HG03575 (cell line): ENCODE data around the gene EIF3F.

Experiments
- ATAC-seq: cut with Tn5 transposase; IDR thresholded peaks from one replicate; pipeline ENCODE4 v1.9.1; 2021; ENCODE audit not compliant: unreplicated experiment, insufficient number of reproducible peaks, low FRiP score; ENCODE audit errors: extremely low read depth

The EIF3F gene

GRCh38 chr11:7986768-7987559, at the start of gene EIF3F:
EIF3F (plus strand) TSS chr11:7987337; CDS start chr11:7987353, 16 bp downstream.
- ATAC-seq, result peak; percentile 89

- ATAC-seq, result no peak
Measured at GRCh38 chr11:7941146-7941545, 46.0 kb upstream of the EIF3F start.

- ATAC-seq, result no peak
Measured at GRCh38 chr11:7941608-7942007, 45.5 kb upstream of the EIF3F start, which contains the start of gene OR10A3. OR10A3 (minus strand) TSS chr11:7941708; CDS start chr11:7939520, 2,188 bp downstream.

GRCh38 chr11:7944123-7944522, 43.0 kb upstream of the EIF3F start:
- no peak for ATAC-seq

- no peak for ATAC-seq
Measured at GRCh38 chr11:7949934-7950333, 37.2 kb upstream of the EIF3F start.

- no peak for ATAC-seq
Measured at GRCh38 chr11:7955191-7955590, 31.9 kb upstream of the EIF3F start.

- no peak for ATAC-seq
Measured at GRCh38 chr11:7964261-7964660, 22.9 kb upstream of the EIF3F start.

GRCh38 chr11:7964873-7965272, 22.3 kb upstream of the EIF3F start:
- no peak for ATAC-seq

GRCh38 chr11:7965386-7965785, 21.8 kb upstream of the EIF3F start, which contains the start of gene NLRP10:
NLRP10 (minus strand) TSS chr11:7965447; CDS start chr11:7963495, 1,952 bp downstream.
- no peak for ATAC-seq

- ATAC-seq, result no peak
Measured at GRCh38 chr11:7967097-7967496, 20.0 kb upstream of the EIF3F start.

GRCh38 chr11:7967826-7968225, 19.3 kb upstream of the EIF3F start:
- ATAC-seq, result no peak

- ATAC-seq, result no peak
Measured at GRCh38 chr11:7968686-7969085, 18.5 kb upstream of the EIF3F start.

- no peak for ATAC-seq
Measured at GRCh38 chr11:7969756-7970646, 17.1 kb upstream of the EIF3F start.

- no peak for ATAC-seq
Measured at GRCh38 chr11:7971846-7972245, 15.3 kb upstream of the EIF3F start.

GRCh38 chr11:7973011-7973410, 14.1 kb upstream of the EIF3F start:
- ATAC-seq, result no peak

- ATAC-seq, result no peak
Measured at GRCh38 chr11:7974668-7975067, 12.5 kb upstream of the EIF3F start.

- no peak for ATAC-seq
Measured at GRCh38 chr11:7977232-7977917, 9.8 kb upstream of the EIF3F start.

- no peak for ATAC-seq
Measured at GRCh38 chr11:7981619-7982157, 5.4 kb upstream of the EIF3F start.

- ATAC-seq, result peak; percentile 23
Measured at GRCh38 chr11:7982582-7983119, 4.5 kb upstream of the EIF3F start.
